ENCODE measurements around the gene ZNF576.
"Not testable (repeated sequence)": the region's sequence is repeated elsewhere in the genome, so short reads cannot be mapped to it uniquely, and the experiment has no call there.

The ZNF576 gene

GRCh38 chr19:43595999-43596841, at the start of gene ZNF576, which contains the start of gene IRGQ:
Gene ZNF576 (plus strand): TSS chr19:43596595. CDS start chr19:43597109, 514 bp downstream.
Gene IRGQ (minus strand): TSS chr19:43596134. CDS start chr19:43595338, 796 bp downstream.
- DNase-seq: peak; percentile 100

- not testable (repeated sequence) for DNase-seq
Observed at GRCh38 chr19:43547926-43548325, 48.5 kb upstream of the ZNF576 start.

- DNase-seq: no peak
Observed at GRCh38 chr19:43548706-43549105, 47.7 kb upstream of the ZNF576 start.

GRCh38 chr19:43551399-43552197, 44.8 kb upstream of the ZNF576 start:
- DNase-seq: no peak

GRCh38 chr19:43552198-43552450, 44.3 kb upstream of the ZNF576 start:
- DNase-seq: no peak

GRCh38 chr19:43552616-43553015, 43.8 kb upstream of the ZNF576 start:
- no peak for DNase-seq

GRCh38 chr19:43553656-43554055, 42.7 kb upstream of the ZNF576 start:
- DNase-seq: no peak

- DNase-seq: no peak
Observed at GRCh38 chr19:43554317-43554895, 42.0 kb upstream of the ZNF576 start.

GRCh38 chr19:43555185-43555770, 41.1 kb upstream of the ZNF576 start:
- peak; percentile 90 for DNase-seq

- peak; percentile 42 for DNase-seq
Observed at GRCh38 chr19:43560687-43561086, 35.7 kb upstream of the ZNF576 start.

- DNase-seq: no peak
Observed at GRCh38 chr19:43561139-43561970, 35.0 kb upstream of the ZNF576 start.

GRCh38 chr19:43562226-43562697, 34.1 kb upstream of the ZNF576 start:
- peak; percentile 9 for DNase-seq

- peak; percentile 88 for DNase-seq
Observed at GRCh38 chr19:43562698-43563241, 33.6 kb upstream of the ZNF576 start.

- no peak for DNase-seq
Observed at GRCh38 chr19:43563816-43564457, 32.5 kb upstream of the ZNF576 start.

- DNase-seq: peak; percentile 27
Observed at GRCh38 chr19:43564800-43565199, 31.6 kb upstream of the ZNF576 start.

GRCh38 chr19:43569657-43570056, 26.7 kb upstream of the ZNF576 start:
- DNase-seq: no peak

GRCh38 chr19:43570174-43570791, 26.1 kb upstream of the ZNF576 start:
- DNase-seq: no peak

GRCh38 chr19:43572171-43572588, 24.2 kb upstream of the ZNF576 start:
- DNase-seq: no peak

- DNase-seq: no peak
Observed at GRCh38 chr19:43574424-43575155, 21.8 kb upstream of the ZNF576 start.

Measured in CD4-positive, alpha-beta T cell treated with Interleukin-6 for 4 hours (primary cell).